ENCODE measurements around the gene GPR137C.

Gene GPR137C

DNA sequence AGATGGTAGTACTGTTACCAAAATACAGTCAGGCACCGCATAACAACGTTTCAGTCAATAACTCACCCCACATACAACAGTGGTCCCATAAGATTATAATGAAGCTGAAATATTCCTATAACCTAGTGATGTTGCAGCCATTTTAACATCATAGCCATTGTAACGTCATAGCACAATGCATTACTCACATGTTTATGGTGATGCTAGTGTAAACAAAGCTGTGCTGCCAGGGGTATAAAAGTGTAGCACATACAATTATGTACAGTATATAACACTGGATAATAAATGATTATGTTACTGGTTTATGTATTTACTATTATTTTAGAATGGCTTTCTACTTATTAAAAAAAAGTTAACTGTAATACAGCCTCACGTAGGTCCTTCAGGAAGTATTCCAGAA lies 37.0 kb downstream of the GPR137C start:
- Histone ChIP-seq H3K36me3 (ENCODE audit: insufficient read depth, low read length) (no peaks in the 10 kb centered on the region), H3K9ac (ENCODE audit: low read depth, low read length) (no peak overlapping the region), H3K9me3 (ENCODE audit: insufficient read depth, low read length, severe bottlenecking) (no peaks in the 10 kb centered on the region), H2AFZ (ENCODE audit: low read depth, low read length) (no peak overlapping the region), H3K27ac (ENCODE audit: low read length) (no peak overlapping the region), H3K4me1 (ENCODE audit: insufficient read depth, low read length) (no peaks in the 10 kb centered on the region), H4K20me1 (ENCODE audit: insufficient read depth, low read length) (no peaks in the 10 kb centered on the region), H3K4me2 (ENCODE audit: insufficient read depth, low read length) (no peak overlapping the region), H3K4me3 (ENCODE audit: low read depth in 1 of 2, low read length in 2 of 2) (no peak overlapping the region), H3K79me2 (ENCODE audit: insufficient read depth, low read length) (no peaks in the 10 kb centered on the region), H3K27me3 (ENCODE audit: insufficient read depth, low read length, poor library complexity) (no peaks in the 10 kb centered on the region)
- TF ChIP-seq EZH2 (IDR thresholded peaks at IDR 0.05; ENCODE audit: borderline replicate concordance, low read depth, low read length, severe bottlenecking) = no peak
- TF ChIP-seq, protein P1, sequence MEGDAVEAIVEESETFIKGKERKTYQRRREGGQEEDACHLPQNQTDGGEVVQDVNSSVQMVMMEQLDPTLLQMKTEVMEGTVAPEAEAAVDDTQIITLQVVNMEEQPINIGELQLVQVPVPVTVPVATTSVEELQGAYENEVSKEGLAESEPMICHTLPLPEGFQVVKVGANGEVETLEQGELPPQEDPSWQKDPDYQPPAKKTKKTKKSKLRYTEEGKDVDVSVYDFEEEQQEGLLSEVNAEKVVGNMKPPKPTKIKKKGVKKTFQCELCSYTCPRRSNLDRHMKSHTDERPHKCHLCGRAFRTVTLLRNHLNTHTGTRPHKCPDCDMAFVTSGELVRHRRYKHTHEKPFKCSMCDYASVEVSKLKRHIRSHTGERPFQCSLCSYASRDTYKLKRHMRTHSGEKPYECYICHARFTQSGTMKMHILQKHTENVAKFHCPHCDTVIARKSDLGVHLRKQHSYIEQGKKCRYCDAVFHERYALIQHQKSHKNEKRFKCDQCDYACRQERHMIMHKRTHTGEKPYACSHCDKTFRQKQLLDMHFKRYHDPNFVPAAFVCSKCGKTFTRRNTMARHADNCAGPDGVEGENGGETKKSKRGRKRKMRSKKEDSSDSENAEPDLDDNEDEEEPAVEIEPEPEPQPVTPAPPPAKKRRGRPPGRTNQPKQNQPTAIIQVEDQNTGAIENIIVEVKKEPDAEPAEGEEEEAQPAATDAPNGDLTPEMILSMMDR (IDR thresholded peaks at IDR 0.05; ENCODE audit: borderline replicate concordance, extremely low read depth, low read length, poor library complexity, severe bottlenecking) = no peak
- ATAC-seq (ENCODE audit: insufficient read depth, low read depth) (no peak), DNase-seq (no peak)

GRCh38 chr14:52590318-52590717 lies 37.7 kb downstream of the GPR137C start:
- TF ChIP-seq, protein P1 (IDR thresholded peaks at IDR 0.05; ENCODE audit: borderline replicate concordance, extremely low read depth, low read length, poor library complexity, severe bottlenecking) = no peak
- TF ChIP-seq EZH2 (IDR thresholded peaks at IDR 0.05; ENCODE audit: borderline replicate concordance, low read depth, low read length, severe bottlenecking) = no peak
- Histone ChIP-seq H3K36me3 (ENCODE audit: insufficient read depth, low read length) (no peaks in the 10 kb centered on the region), H4K20me1 (ENCODE audit: insufficient read depth, low read length) (no peaks in the 10 kb centered on the region), H3K27ac (ENCODE audit: low read length) (no peak overlapping the region), H3K4me1 (ENCODE audit: insufficient read depth, low read length) (no peaks in the 10 kb centered on the region), H3K9me3 (ENCODE audit: insufficient read depth, low read length, severe bottlenecking) (no peaks in the 10 kb centered on the region), H3K9ac (ENCODE audit: low read depth, low read length) (no peak overlapping the region), H3K4me3 (ENCODE audit: low read depth in 1 of 2, low read length in 2 of 2) (no peak overlapping the region), H2AFZ (ENCODE audit: low read depth, low read length) (no peak overlapping the region), H3K4me2 (ENCODE audit: insufficient read depth, low read length) (no peak overlapping the region), H3K79me2 (ENCODE audit: insufficient read depth, low read length) (no peaks in the 10 kb centered on the region), H3K27me3 (ENCODE audit: insufficient read depth, low read length, poor library complexity) (no peaks in the 10 kb centered on the region)
- no peak for ATAC-seq (ENCODE audit: insufficient read depth, low read depth)
- no peak for DNase-seq

DNA sequence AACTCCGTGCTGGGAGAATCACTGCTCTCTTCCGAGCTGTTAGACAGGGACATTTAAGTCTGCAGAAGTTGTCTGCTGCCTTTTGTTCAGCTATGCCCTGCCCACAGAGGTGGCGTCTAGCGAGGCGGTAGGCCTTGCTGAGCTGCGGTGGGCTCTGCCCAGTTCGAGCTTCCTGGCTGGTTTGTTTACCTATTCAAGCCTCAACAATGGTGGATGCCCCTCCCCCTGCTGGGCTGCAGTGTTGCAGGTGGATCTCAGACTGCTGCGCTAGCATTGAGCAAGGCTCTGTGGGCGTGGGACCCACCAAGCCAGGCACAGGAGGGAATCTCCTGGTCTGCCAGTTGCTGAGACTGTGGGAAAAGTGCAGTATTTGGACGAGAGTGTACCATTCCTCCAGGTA lies 43.7 kb downstream of the GPR137C start:
- ATAC-seq (ENCODE audit: insufficient read depth, low read depth) = no peak
- Histone ChIP-seq H2AFZ (ENCODE audit: low read depth, low read length) (no peak overlapping the region), H3K9ac (ENCODE audit: low read depth, low read length) (no peak overlapping the region), H3K4me2 (ENCODE audit: insufficient read depth, low read length) (no peak overlapping the region), H4K20me1 (ENCODE audit: insufficient read depth, low read length) (no peaks in the 10 kb centered on the region), H3K27me3 (ENCODE audit: insufficient read depth, low read length, poor library complexity) (no peaks in the 10 kb centered on the region), H3K4me3 (ENCODE audit: low read depth in 1 of 2, low read length in 2 of 2) (no peak overlapping the region), H3K27ac (ENCODE audit: low read length) (no peak overlapping the region), H3K4me1 (ENCODE audit: insufficient read depth, low read length) (no peaks in the 10 kb centered on the region), H3K36me3 (ENCODE audit: insufficient read depth, low read length) (no peaks in the 10 kb centered on the region), H3K9me3 (ENCODE audit: insufficient read depth, low read length, severe bottlenecking) (no peaks in the 10 kb centered on the region), H3K79me2 (ENCODE audit: insufficient read depth, low read length) (no peaks in the 10 kb centered on the region)
- no peak for DNase-seq
- TF ChIP-seq, protein P1 (IDR thresholded peaks at IDR 0.05; ENCODE audit: borderline replicate concordance, extremely low read depth, low read length, poor library complexity, severe bottlenecking) = no peak
- TF ChIP-seq EZH2 (IDR thresholded peaks at IDR 0.05; ENCODE audit: borderline replicate concordance, low read depth, low read length, severe bottlenecking) = no peak

DNA sequence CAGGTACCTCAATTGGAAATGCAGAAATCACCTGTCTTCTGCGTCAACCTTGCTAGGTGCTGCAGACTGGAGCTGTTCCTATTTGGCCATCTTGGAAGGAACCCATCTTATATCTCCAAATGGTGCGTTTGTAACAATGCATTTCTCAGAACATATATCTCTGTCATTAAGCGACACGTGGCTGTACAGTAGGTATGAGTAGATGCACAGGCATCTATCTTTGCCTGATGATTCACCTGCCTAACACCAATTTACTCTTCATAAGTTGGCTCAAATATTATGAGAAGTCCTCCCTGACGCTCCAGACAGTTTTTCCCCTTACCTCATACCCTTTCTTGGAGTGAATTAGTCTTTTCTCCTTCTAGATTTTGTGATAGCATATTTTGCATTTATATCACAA lies 44.2 kb downstream of the GPR137C start:
- Histone ChIP-seq H3K36me3 (ENCODE audit: insufficient read depth, low read length) (no peaks in the 10 kb centered on the region), H4K20me1 (ENCODE audit: insufficient read depth, low read length) (no peaks in the 10 kb centered on the region), H3K9ac (ENCODE audit: low read depth, low read length) (no peak overlapping the region), H3K4me2 (ENCODE audit: insufficient read depth, low read length) (no peak overlapping the region), H3K27me3 (ENCODE audit: insufficient read depth, low read length, poor library complexity) (no peaks in the 10 kb centered on the region), H3K9me3 (ENCODE audit: insufficient read depth, low read length, severe bottlenecking) (no peaks in the 10 kb centered on the region), H3K4me1 (ENCODE audit: insufficient read depth, low read length) (no peaks in the 10 kb centered on the region), H2AFZ (ENCODE audit: low read depth, low read length) (no peak overlapping the region), H3K79me2 (ENCODE audit: insufficient read depth, low read length) (no peaks in the 10 kb centered on the region), H3K27ac (ENCODE audit: low read length) (no peak overlapping the region), H3K4me3 (ENCODE audit: low read depth in 1 of 2, low read length in 2 of 2) (no peak overlapping the region)
- DNase-seq (no peak), ATAC-seq (ENCODE audit: insufficient read depth, low read depth) (no peak)
- no peak for TF ChIP-seq EZH2 (IDR thresholded peaks at IDR 0.05; ENCODE audit: borderline replicate concordance, low read depth, low read length, severe bottlenecking)
- TF ChIP-seq, protein P1 (IDR thresholded peaks at IDR 0.05; ENCODE audit: borderline replicate concordance, extremely low read depth, low read length, poor library complexity, severe bottlenecking) = no peak
